ENCODE measurements around the gene CROCC. TPM values are rescaled to one million over a fixed set of nuclear protein-coding genes. Genes with fewer than 3 reads are reported as not detected.

Gene CROCC
- total and polyA plus RNA-seq, 8 donors = 14.0 to 942 (median 29.9) TPM

DNA sequence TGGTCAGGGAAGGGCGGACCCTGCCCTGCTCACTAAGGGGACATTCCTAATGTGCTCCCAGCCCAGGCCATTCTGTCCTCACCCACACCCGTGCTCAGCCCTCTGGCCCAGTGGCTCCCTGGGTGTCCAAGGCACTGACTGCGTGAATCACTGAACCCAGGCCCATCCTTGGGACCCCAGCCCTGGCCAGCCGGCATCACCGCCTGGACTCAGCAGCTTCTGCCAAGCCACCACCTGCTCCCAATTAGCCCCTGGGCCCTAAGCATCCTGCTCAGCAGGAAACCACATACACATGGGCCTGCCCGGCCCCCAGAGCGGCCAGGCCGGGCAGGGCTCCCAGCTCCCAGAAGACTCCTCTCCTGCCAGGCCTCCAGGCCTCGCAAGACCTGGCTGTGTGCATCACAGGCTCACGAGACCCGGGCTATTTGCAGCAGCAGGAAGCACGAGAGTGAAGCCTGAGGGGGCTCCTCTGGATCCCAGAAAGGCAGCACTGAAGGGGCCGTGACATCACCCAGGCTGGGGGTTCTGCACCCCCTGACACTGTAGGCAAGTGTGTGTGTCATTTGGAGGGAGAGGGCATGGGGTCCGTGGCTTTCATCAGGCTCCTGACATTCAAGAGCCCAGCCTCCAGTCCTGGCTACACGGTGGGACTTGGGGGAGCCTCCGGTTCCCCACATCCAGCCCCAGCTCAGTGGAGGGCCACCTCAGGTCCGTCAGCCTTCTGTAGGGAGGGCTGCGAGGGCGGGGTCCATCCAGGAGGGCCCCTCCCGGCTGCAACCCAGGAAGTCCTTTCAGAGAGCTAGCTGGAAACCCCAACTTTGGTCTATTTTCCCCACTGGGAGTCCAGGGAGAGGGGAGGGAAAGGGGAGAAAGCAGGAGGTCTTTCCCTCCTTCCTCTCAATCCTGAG is 57.1 kb downstream of the CROCC start:
- Histone ChIP-seq H3K4me3 (peak overlapping the region; percentile 46 to 60 (median 48)), H3K36me3 (no peaks in the 10 kb centered on the region), H3K9me3 (no peaks in the 10 kb centered on the region), H3K4me1 (peaks cover 12 to 33% (median 18%) of the 10 kb centered on the region in 4 donors), H3K27ac (peak overlapping the region in 4 of 5 donors; percentile 41 to 83 (median 70)), H3K27me3 (peaks cover 0 to 28% (median 14%) of the 10 kb centered on the region in 3 donors)
- TF ChIP-seq, protein P1, sequence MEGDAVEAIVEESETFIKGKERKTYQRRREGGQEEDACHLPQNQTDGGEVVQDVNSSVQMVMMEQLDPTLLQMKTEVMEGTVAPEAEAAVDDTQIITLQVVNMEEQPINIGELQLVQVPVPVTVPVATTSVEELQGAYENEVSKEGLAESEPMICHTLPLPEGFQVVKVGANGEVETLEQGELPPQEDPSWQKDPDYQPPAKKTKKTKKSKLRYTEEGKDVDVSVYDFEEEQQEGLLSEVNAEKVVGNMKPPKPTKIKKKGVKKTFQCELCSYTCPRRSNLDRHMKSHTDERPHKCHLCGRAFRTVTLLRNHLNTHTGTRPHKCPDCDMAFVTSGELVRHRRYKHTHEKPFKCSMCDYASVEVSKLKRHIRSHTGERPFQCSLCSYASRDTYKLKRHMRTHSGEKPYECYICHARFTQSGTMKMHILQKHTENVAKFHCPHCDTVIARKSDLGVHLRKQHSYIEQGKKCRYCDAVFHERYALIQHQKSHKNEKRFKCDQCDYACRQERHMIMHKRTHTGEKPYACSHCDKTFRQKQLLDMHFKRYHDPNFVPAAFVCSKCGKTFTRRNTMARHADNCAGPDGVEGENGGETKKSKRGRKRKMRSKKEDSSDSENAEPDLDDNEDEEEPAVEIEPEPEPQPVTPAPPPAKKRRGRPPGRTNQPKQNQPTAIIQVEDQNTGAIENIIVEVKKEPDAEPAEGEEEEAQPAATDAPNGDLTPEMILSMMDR (IDR thresholded peaks at IDR 0.05) = no peak
- TF ChIP-seq POLR2A (IDR thresholded peaks at IDR 0.05) = no peak
- no peak for TF ChIP-seq EP300 (IDR thresholded peaks at IDR 0.05)
- TF ChIP-seq POLR2AphosphoS5 (IDR thresholded peaks at IDR 0.05) = no peak
- peak in 1 of 2 donors; percentile 86 for DNase-seq
- intact Hi-C loops (cut with DNase I; ENCODE audit: low total_unique reads) = no loop called here
- 65 to 77% (median 66%) methylated on average over 14 to 20 of the region's 20 CpGs for WGBS, 5 donors

DNA sequence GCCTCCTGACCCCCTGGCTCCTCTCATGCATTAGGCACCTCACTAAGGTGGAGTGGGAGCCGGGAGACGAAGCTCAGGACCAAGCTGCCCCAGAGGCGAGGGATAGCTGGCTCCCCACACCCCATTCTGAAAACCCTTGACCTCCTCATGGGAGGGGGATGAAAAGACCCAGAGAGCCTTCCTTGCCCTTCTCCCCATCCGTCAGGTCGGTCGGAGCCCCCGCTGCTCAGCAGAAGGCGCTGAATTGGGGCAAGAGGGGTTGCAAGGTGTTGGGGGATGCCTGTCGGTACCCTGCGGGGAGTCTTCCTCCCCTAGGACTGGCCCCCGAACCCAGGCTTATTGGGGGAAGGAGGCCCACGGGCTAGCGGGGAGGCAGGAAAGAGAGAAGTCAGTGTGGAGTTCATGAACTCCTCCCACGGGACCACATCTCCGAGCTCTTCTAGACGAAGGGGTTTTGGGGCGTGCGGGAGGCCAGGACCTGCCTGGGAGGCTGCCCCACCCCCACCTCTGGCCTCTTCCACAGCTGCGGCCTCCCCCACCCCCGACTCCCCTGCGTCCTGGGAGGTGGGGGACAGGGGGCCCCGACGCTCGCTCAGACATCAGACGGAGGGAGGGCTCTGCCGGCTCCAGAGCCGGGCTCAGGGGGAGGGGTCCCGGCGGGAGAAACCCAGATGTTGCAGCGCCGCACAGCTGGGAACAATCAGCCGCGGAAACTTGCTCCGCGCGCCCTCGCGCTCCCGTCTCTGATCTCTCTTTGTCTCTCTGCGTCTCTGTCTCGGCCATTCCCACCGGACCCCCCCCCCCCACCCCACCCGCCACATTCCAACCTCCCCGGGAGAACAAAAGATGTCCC is 58.0 kb downstream of the CROCC start:
- H3K4me1 ChIP-seq = peaks cover 12 to 37% (median 21%) of the 10 kb centered on the region in 4 donors
- DNase-seq = peak in 1 of 2 donors; percentile 86
- TF ChIP-seq, protein P1 (IDR thresholded peaks at IDR 0.05) = no peak
- no peak for TF ChIP-seq POLR2AphosphoS5 (IDR thresholded peaks at IDR 0.05)
- no peak for TF ChIP-seq POLR2A (IDR thresholded peaks at IDR 0.05)
- intact Hi-C loops (cut with DNase I; ENCODE audit: low total_unique reads) = no loop called here
- H3K9me3 ChIP-seq = no peaks in the 10 kb centered on the region
- peaks cover 0 to under 1% (median 0%) of the 10 kb centered on the region in 4 donors for H3K36me3 ChIP-seq
- peak overlapping the region in 4 of 5 donors; percentile 41 to 83 (median 70) for H3K27ac ChIP-seq
- H3K27me3 ChIP-seq = peaks cover 0 to 28% (median 14%) of the 10 kb centered on the region in 3 donors
- WGBS, 5 donors = 21 to 27% (median 25%) methylated on average over 33 to 44 of the region's 44 CpGs
- H3K4me3 ChIP-seq = peak overlapping the region; percentile 46 to 60 (median 48)

DNA sequence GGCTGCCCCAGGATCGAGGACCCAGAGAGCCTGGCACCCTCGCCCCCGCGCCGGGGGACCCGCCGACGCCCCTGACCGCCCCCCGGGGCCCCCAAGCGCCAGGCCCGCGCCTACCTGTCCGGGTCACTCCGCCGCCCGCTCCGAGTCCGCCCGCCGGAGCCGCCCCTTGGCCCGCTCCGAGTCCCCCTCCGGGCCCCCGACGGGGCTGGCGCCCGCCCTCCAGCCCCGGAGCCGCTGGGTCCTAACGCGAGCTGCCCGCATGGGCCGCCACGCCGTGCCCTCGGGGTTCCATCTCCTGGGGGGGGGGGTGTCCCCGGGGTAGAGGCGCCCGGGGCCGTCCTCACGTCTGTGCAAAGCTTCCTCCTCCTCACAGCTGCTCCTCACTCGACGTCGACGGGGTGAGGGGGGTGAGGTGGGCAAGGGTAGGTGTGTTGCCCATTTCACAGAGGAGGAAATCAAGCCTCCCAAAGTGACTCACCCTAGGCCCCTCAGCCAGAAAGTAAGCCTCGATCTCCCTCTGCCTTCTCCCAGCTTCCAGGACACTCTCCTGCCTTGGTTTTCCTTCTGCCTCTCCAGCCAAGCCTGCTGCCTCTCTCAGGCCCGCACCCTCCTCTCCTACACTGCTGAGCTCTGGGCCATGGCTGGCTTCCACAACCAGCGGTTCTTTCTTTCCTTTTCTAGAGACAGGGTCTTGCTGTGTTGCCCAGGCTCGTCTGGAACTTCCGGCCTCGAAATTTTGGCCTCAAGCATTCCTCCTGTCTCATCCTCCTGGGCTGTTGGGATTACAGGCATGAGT is 58.9 kb downstream of the CROCC start, which contains the start of gene MFAP2:
Gene MFAP2 (minus strand): TSS at position 148 of the 796 bp plus-strand sequence. CDS start 2,347 bp downstream, outside the sequence.
- intact Hi-C loops (cut with DNase I; ENCODE audit: low total_unique reads) = no loop called here
- H3K9me3 ChIP-seq = no peaks in the 10 kb centered on the region
- TF ChIP-seq EP300 (IDR thresholded peaks at IDR 0.05) = no peak
- H3K27ac ChIP-seq = peak within 1 kb of the TSS in 4 of 5 donors; percentile 41 to 83 (median 70)
- H3K4me1 ChIP-seq = peaks cover 12 to 34% (median 22%) of the 10 kb centered on the region in 4 donors
- peaks cover 0 to 11% (median 5%) of the 10 kb centered on the region in 4 donors for H3K36me3 ChIP-seq
- 8 to 55% (median 11%) methylated on average over 6 to 53 of the region's 53 CpGs for WGBS, 5 donors
- peaks cover 0 to 28% (median 14%) of the 10 kb centered on the region in 3 donors for H3K27me3 ChIP-seq
- DNase-seq = peak in 1 of 2 donors; percentile 83
- H3K4me3 ChIP-seq = peak within 1 kb of the TSS; percentile 46 to 60 (median 48)

DNA sequence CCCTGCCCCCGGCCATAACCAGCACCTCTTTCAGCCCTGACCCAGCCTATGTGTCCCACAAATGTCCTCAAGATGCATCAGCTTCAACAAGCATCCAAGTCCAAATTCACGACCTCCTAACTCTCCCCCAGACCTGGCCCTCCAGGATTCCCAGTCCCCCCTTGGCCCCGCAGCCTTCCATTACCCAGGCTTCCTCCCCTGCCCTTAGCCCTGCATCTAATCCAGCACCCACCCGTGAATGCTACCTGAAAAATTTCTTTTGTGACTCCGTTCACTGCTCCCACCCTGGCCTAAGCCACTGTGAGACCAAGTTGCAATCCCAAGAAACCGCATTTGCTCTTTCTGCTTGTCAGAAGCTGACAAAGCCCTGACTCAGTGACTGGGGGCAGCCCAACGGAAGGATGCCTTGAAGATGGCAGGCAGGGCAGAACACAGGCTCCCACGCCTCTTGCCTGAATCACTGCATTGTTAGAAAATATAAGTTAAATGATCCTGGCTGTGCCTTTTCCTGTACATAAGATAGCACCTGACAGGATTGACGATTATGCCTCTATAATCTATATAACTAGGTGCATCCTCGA is 59.6 kb downstream of the CROCC start:
- H3K27me3 ChIP-seq = peaks cover 0 to 28% (median 14%) of the 10 kb centered on the region in 3 donors
- peaks cover under 1 to 18% (median 12%) of the 10 kb centered on the region in 4 donors for H3K36me3 ChIP-seq
- H3K9me3 ChIP-seq = no peaks in the 10 kb centered on the region
- WGBS, 5 donors = 82 to 90% (median 83%) methylated on average over 10 of the region's 10 CpGs
- peaks cover 12 to 28% (median 22%) of the 10 kb centered on the region in 4 donors for H3K4me1 ChIP-seq
- TF ChIP-seq, protein P1 (IDR thresholded peaks at IDR 0.05) = no peak
- TF ChIP-seq POLR2AphosphoS5 (IDR thresholded peaks at IDR 0.05) (no peak), POLR2A (IDR thresholded peaks at IDR 0.05) (no peak), EP300 (IDR thresholded peaks at IDR 0.05) (no peak)
- H3K27ac ChIP-seq = peak overlapping the region in 1 of 5 donors; percentile 69
- no peak for DNase-seq
- no peak overlapping the region for H3K4me3 ChIP-seq
- intact Hi-C loops (cut with DNase I; ENCODE audit: low total_unique reads) = no loop called here
